Measurements from ENCODE around the gene GNG7.

GRCh38 chr19:2609389-2610116 lies 92.9 kb downstream of the GNG7 start:
- TF ChIP-seq ISL1 (CRISPR knock-in tag; IDR thresholded peaks at IDR 0.05) (no peak), SNAI2 (CRISPR knock-in tag; IDR thresholded peaks at IDR 0.05) (no peak), BACH2 (CRISPR knock-in tag; IDR thresholded peaks at IDR 0.05; ENCODE audit: borderline replicate concordance) (no peak), CSDC2 (CRISPR knock-in tag; IDR thresholded peaks at IDR 0.05) (no peak), PPARA (CRISPR knock-in tag; IDR thresholded peaks at IDR 0.05; ENCODE audit: borderline replicate concordance) (no peak), ARNTL (CRISPR knock-in tag; IDR thresholded peaks at IDR 0.05; ENCODE audit: borderline replicate concordance, low read depth) (no peak), ZFP3 (CRISPR knock-in tag; IDR thresholded peaks at IDR 0.05) (no peak), OSR1 (CRISPR knock-in tag; IDR thresholded peaks at IDR 0.05) (no peak), POU6F1 (CRISPR knock-in tag; IDR thresholded peaks at IDR 0.05; ENCODE audit: borderline replicate concordance, low read depth) (no peak)
- TF ChIP-seq, protein P1, sequence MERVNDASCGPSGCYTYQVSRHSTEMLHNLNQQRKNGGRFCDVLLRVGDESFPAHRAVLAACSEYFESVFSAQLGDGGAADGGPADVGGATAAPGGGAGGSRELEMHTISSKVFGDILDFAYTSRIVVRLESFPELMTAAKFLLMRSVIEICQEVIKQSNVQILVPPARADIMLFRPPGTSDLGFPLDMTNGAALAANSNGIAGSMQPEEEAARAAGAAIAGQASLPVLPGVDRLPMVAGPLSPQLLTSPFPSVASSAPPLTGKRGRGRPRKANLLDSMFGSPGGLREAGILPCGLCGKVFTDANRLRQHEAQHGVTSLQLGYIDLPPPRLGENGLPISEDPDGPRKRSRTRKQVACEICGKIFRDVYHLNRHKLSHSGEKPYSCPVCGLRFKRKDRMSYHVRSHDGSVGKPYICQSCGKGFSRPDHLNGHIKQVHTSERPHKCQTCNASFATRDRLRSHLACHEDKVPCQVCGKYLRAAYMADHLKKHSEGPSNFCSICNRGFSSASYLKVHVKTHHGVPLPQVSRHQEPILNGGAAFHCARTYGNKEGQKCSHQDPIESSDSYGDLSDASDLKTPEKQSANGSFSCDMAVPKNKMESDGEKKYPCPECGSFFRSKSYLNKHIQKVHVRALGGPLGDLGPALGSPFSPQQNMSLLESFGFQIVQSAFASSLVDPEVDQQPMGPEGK (CRISPR knock-in tag; IDR thresholded peaks at IDR 0.05; ENCODE audit: borderline replicate concordance) = no peak
